LoVo (cell line): Measurements from ENCODE around the gene KCNH2.

Experiments
- DNase-seq: peaks from one replicate; pipeline ENCODE4 v3.0.0-alpha.2; 2016; ENCODE audit warnings: low spot score

KCNH2 gene

GRCh38 chr7:151011097-151011409 lies 32.9 kb upstream of the KCNH2 start:
- DNase-seq, result no peak

DNA sequence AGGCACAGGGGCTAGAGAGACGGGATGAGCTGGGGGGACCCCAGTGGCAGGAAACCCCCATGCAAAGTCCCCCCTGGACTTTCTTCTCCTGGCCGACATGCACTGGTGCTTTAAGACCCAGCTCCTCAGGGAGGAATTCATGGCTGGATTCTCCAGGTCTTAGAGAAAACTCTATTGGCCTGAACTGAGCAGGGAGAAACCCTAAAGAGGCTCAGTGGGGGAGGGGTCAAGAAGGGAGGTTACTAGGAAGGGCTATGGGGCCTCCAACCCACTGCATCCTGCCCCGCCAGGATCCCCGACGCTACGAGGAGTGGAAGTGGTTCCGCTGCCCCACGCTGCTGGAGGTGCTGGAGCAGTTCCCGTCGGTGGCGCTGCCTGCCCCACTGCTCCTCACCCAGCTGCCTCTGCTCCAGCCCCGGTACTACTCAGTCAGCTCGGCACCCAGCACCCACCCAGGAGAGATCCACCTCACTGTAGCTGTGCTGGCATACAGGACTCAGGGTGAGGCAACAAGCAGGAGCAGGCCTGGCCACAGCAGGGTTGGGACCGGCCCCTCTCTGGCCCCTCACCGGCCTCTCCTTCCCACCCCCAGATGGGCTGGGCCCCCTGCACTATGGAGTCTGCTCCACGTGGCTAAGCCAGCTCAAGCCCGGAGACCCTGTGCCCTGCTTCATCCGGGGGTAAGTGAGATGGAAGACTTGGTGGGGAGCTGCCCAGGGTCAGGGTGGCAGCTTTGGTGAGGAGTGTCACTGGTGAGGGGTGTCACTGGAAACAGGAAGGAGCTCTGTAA lies 32.4 kb upstream of the KCNH2 start:
- no peak for DNase-seq

DNA sequence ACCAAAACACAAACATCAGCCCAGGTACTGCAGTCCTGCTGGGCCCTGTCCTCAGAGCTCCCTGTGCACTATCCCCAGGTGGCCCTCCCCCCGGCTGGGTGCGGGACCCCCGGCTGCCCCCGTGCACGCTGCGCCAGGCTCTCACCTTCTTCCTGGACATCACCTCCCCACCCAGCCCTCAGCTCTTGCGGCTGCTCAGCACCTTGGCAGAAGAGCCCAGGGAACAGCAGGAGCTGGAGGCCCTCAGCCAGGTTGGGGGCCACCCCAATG lies 31.9 kb upstream of the KCNH2 start:
- DNase-seq, result no peak

DNA sequence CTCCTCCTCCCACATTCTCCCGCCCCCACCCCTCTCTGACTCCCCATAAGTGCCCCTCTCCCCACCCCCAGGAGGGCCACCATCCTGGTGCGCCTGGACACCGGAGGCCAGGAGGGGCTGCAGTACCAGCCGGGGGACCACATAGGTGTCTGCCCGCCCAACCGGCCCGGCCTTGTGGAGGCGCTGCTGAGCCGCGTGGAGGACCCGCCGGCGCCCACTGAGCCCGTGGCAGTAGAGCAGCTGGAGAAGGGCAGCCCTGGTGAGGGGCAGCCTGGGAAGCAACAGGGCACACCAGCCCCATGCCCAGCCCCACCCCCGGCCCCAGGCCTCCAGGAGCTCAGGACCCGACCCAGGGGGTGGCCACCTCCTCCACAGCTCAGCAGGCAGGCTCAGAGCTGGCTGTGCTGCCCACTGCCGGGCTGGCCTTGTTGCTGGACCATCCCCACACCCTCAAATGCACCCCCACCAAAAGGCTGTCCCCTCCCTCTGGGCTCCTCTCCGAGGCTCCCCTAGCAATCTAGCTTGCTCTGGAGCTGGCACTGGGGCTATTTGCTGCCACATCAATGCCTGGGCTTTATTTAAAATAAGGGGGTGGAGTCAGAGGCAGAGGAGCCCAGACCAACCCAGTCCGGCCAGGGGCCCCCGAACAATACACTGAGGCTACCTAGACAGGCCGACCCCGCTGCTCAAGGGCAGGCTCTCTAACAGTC lies 31.4 kb upstream of the KCNH2 start:
- DNase-seq, result no peak

GRCh38 chr7:151008511-151009323 lies 30.6 kb upstream of the KCNH2 start:
- peak; percentile 86 for DNase-seq

- no peak for DNase-seq
Measured at GRCh38 chr7:151008143-151008510, 30.0 kb upstream of the KCNH2 start.

DNA sequence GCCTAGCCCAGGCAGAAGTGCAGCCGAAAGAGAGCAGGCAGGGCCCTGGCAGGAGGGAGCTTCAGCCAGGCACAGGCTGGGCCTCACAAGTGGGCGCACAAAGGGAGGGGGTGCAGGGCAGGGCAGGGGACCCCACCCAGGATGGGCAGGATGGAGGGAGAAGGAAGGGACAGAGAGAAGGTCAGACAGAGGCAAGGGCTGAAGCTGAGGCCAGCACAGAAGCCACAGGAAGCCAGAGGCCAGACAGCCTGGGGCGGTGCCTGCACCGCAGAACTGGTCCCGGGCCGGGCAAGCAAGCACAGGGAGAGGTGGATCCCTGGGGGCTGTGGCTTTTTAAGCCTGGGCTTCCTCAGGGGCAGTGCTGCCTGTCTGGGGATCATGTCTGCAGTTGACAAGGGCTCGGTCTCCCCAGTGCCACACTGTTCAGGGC lies 29.4 kb upstream of the KCNH2 start:
- DNase-seq, result no peak

DNA sequence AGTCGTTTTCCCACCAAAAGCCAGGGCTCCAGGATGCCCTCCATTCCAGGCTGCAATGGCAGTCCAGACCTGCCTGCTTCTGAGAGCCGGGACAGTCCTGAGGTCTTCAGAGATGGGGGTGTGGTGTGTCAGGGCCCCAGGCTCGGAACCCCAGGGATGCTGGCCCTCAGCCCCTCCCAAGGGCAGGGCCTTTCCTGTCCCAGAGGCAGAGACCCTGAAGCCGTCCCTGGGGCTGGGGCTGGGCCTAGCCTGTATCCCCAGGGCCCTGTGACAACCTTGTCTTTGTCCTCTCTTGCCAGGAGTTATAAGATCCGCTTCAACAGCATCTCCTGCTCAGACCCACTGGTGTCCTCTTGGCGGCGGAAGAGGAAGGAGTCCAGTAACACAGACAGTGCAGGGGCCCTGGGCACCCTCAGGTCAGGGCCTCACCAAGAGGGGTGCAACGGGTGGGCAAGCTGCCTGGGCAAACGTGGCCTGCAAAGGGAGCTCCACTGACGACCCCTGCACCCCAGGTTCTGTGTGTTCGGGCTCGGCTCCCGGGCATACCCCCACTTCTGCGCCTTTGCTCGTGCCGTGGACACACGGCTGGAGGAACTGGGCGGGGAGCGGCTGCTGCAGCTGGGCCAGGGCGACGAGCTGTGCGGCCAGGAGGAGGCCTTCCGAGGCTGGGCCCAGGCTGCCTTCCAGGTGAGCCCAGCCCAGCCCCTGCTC lies 28.6 kb upstream of the KCNH2 start:
- DNase-seq, result no peak

- DNase-seq, result no peak
Measured at GRCh38 chr7:151005566-151005965, 27.4 kb upstream of the KCNH2 start.

DNA sequence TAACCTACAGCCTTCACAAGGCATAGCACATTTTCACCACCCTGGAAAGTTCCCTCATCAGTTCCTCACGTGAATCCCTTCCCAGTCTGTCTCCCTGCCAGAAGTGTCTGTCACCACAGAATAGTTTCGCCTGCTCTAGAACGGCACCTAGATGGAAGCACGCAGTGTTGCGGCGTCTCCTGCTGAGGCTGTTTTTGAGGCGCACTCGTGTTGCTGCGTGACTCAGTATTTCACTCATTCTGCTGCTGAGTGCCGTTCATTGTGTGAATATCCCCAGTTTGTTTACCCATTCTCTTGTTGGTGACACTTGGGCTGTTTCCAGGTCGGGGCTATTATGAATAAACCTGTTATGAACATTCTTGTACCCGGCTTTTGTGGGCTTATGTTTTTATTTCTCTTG lies 25.5 kb upstream of the KCNH2 start:
- no peak for DNase-seq

- no peak for DNase-seq
Measured at GRCh38 chr7:151001546-151001945, 23.4 kb upstream of the KCNH2 start.

- no peak for DNase-seq
Measured at GRCh38 chr7:151000897-151001495, 22.9 kb upstream of the KCNH2 start.

DNA sequence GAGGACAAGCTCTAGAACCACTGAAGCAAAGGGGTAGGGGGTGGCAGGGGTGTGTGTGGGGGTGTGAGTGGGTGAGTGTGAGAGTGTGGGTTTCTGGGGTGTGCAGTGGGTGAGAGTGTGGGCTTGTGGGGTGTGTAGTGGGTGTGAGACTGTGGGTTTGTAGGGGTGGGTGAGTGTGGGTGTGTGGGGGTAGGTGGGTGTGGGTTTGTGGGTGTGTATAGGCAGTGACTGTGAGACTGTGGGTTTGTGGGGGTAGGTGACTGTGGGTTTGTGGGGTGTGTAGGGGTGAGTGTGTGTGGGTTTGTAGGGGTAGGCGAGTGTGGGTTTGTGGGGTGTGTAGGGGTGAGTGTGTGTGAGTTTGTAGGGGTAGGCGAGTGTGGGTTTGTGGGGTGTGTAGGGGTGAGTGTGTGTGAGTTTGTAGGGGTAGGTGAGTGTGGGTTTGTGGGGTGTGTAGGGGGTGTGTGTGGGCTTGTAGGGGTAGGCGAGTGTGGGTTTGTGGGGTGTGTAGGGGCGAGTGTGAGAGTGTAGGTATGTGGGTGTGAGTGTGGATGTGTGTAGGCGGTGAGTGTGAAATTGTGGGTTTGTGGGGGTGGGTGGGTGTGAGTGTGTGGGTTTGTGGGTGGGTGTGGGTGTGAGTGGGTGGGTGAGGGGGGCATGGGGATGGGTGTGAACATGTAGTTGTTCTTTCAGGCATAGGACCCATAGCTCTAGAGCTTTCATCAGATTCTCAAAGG lies 21.5 kb upstream of the KCNH2 start:
- DNase-seq, result no peak

- DNase-seq, result no peak
Measured at GRCh38 chr7:150999001-150999400, 20.9 kb upstream of the KCNH2 start.

DNA sequence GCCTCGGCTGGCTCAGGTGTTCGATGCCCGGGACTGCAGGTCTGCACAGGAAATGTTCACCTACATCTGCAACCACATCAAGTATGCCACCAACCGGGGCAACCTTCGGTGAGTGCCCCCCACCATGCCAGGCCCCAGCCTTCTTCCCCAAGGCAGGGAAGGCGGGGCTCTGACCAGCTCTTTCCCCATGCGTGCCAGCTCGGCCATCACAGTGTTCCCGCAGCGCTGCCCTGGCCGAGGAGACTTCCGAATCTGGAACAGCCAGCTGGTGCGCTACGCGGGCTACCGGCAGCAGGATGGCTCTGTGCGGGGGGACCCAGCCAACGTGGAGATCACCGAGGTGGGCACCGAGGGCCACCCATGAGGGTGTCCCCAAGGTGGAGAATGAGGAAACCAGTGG lies 20.2 kb upstream of the KCNH2 start:
- no peak for DNase-seq

DNA sequence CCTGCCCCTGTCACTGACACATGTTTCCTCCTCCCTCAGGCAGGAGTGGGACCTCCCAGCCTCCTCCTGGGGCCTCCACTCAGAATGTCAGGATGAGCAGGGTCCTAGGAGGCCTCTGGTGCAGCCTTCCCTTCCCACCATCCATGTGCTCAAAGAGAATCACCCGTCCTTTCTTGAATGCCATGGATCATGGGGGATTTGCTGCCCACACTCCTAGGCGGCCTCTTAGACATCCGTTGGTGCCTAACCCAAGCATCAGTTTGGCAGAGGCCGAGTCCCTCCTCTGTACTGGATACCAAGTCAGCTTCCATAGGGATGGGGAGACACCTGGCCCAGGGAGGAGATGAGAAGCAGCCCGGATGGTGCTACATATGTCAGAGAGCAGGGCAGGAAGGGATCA lies 19.7 kb upstream of the KCNH2 start:
- no peak for DNase-seq

DNA sequence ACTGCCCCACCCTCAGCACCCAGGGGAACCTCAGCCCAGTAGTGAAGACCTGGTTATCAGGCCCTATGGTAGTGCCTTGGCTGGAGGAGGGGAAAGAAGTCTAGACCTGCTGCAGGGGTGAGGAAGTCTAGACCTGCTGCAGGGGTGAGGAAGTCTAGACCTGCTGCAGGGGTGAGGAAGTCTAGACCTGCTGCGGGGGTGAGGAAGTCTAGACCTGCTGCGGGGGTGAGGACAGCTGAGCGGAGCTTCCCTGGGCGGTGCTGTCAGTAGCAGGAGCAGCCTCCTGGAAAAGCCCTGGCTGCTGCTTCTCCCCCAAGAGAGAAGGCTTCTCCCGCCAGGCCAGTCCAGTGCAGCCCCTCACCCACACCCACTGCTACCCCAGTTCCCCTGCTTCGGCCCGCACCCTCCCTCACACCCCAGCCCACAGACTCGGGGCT lies 19.0 kb upstream of the KCNH2 start:
- no peak for DNase-seq

DNA sequence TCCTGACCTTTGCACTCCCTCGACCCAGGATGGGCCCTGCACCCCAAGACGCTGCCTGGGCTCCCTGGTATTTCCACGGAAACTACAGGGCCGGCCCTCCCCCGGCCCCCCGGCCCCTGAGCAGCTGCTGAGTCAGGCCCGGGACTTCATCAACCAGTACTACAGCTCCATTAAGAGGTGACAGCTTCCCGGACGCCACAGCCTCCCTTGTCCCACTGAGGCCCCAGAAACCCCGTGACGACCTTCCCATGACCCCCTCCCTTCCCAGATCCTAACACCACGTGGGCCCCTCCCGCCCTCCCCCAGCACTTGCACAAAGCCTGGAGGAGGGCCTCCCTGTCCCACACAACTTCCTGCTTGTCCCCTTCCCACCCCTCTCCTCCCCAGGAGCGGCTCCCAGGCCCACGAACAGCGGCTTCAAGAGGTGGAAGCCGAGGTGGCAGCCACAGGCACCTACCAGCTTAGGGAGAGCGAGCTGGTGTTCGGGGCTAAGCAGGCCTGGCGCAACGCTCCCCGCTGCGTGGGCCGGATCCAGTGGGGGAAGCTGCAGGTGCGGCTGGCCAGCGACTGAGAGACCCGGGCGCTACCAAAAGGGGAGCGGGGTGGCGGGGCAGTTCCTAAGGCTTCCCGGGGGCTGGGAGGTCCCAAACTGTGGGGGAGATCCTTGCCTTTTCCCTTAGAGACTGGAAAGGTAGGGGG lies 18.4 kb upstream of the KCNH2 start:
- no peak for DNase-seq

DNA sequence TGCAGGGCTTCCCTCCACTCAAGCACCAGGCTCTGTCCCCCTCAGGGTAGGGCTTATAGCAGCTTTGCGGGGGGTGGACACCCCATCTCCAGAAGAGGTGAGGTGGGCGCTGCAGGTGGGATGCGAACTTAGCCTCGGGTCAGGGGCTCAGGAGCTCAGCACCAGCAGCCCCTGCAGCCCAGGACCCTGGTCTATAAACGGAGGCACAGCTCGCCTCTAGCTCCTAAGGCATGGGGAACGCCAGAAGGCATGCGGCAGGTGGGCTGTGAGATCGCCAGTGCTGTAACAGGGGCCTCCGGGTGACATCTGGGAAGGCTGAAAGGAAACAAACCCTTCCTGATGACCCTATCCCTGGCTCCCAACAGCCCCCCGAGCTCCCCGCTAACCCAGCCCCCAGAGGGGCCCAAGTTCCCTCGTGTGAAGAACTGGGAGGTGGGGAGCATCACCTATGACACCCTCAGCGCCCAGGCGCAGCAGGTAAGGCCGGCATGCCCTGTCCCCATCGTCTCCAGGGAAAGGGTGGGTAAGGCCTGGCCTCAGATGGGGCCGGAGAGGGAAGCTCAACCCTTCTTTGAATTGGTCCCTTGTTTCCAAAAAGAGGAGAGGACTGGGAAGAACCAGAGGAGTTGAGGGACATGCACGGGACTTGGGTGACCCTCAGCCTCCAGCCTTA lies 16.9 kb upstream of the KCNH2 start:
- no peak for DNase-seq

- no peak for DNase-seq
Measured at GRCh38 chr7:150994141-150994837, 16.2 kb upstream of the KCNH2 start.
